Mesothelial cell of epicardium (in vitro differentiated cells): ENCODE data around the gene PCBP4. TPM values are rescaled to one million over a fixed set of nuclear protein-coding genes. Genes with fewer than 3 reads are reported as not detected.

Source experiments
- DNase-seq, 2 experiments: peaks; one replicate each; pipeline ENCODE4 v3.0.0; 2021; ENCODE audit warnings: low spot score in 2 of 2; ENCODE audit not compliant: unreplicated experiment in 2 of 2
- H3K27ac Mint-ChIP-seq: 2 replicates; pipeline ENCODE4 v1.8.0; 2021; ENCODE audit warnings: mixed read lengths
- H3K27me3 Mint-ChIP-seq: 2 replicates; pipeline ENCODE4 v1.8.0; 2021; ENCODE audit warnings: low read depth, mixed read lengths
- H3K36me3 Mint-ChIP-seq: 2 replicates; pipeline ENCODE4 v1.8.0; 2021; ENCODE audit warnings: mixed read lengths
- H3K4me1 Mint-ChIP-seq: 2 replicates; pipeline ENCODE4 v1.8.0; 2021; ENCODE audit warnings: mixed read lengths
- H3K4me3 Mint-ChIP-seq: 2 replicates; pipeline ENCODE4 v1.8.0; 2021; ENCODE audit warnings: mild to moderate bottlenecking, moderate library complexity, mixed read lengths
- H3K9me3 Mint-ChIP-seq: 2 replicates; pipeline ENCODE4 v1.8.0; 2021; ENCODE audit warnings: mixed read lengths
- total RNA-seq: library from RNA; stranded (reverse); gene quantifications from 3 replicates; pipeline ENCODE4 v1.2.1, GENCODE V29; 2021
- TF ChIP-seq, protein P1 (sequence below): fragments of 200-600 bp; sonication (generic); IDR thresholded peaks from one replicate; pipeline ENCODE4 v1.5.0; 2021; ENCODE audit warnings: antibody characterized with exemption; ENCODE audit not compliant: unreplicated experiment

PCBP4 gene
- total RNA-seq, 1 donor from 2014 or later, result 62.0 TPM

DNA sequence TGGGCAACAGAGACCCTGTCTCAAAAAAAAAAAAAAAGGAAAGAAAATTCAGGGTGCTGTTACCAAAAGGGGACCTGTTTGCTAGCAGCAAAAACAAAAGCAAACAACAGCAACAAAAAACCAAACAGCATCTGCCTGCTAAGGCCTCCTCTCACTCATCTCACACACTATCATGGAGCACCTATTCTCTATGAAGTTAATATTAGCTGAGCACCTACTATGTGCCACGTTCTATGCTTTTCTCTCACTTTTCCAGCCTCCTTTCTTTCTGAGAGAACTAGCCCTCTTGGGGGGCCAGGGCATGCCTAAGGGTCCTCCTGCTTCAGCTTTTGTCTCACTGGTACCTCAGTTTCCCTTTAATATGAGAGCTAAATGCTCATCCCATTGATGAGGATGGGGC is 12.5 kb downstream of the PCBP4 start:
- peaks cover 3% of the 10 kb centered on the region for H3K36me3 Mint-ChIP-seq
- no peak overlapping the region for H3K27ac Mint-ChIP-seq
- H3K4me1 Mint-ChIP-seq, result peaks cover 2% of the 10 kb centered on the region
- no peaks in the 10 kb centered on the region for H3K9me3 Mint-ChIP-seq
- H3K27me3 Mint-ChIP-seq, result peaks cover 46% of the 10 kb centered on the region
- no peak for DNase-seq
- TF ChIP-seq, protein P1, sequence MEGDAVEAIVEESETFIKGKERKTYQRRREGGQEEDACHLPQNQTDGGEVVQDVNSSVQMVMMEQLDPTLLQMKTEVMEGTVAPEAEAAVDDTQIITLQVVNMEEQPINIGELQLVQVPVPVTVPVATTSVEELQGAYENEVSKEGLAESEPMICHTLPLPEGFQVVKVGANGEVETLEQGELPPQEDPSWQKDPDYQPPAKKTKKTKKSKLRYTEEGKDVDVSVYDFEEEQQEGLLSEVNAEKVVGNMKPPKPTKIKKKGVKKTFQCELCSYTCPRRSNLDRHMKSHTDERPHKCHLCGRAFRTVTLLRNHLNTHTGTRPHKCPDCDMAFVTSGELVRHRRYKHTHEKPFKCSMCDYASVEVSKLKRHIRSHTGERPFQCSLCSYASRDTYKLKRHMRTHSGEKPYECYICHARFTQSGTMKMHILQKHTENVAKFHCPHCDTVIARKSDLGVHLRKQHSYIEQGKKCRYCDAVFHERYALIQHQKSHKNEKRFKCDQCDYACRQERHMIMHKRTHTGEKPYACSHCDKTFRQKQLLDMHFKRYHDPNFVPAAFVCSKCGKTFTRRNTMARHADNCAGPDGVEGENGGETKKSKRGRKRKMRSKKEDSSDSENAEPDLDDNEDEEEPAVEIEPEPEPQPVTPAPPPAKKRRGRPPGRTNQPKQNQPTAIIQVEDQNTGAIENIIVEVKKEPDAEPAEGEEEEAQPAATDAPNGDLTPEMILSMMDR, result no peak
- H3K4me3 Mint-ChIP-seq, result no peak overlapping the region

DNA sequence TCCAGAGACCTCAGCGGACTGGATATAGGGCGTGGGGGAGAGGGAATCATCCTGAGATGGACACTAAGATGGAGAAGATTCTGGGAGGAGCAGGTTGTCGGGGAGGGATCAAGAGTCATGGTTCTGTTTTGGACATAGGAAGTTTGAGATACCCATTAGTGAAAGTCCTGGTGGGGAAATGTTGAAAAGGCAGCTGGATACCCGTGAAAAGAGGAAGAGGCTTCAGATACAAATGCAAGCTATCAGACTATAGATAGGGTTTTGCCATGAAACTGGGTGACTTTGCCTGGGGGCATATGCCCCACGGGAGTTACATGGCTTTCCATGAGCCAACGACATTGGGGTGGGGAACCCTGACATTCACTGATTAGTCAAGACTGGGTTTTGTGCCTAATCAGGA is 13.1 kb downstream of the PCBP4 start:
- TF ChIP-seq, protein P1, result no peak
- no peak overlapping the region for H3K27ac Mint-ChIP-seq
- H3K4me3 Mint-ChIP-seq, result peak overlapping the region; percentile 3
- H3K27me3 Mint-ChIP-seq, result peaks cover 46% of the 10 kb centered on the region
- peaks cover 3% of the 10 kb centered on the region for H3K36me3 Mint-ChIP-seq
- H3K4me1 Mint-ChIP-seq, result peaks cover 2% of the 10 kb centered on the region
- no peak for DNase-seq
- H3K9me3 Mint-ChIP-seq, result no peaks in the 10 kb centered on the region

DNA sequence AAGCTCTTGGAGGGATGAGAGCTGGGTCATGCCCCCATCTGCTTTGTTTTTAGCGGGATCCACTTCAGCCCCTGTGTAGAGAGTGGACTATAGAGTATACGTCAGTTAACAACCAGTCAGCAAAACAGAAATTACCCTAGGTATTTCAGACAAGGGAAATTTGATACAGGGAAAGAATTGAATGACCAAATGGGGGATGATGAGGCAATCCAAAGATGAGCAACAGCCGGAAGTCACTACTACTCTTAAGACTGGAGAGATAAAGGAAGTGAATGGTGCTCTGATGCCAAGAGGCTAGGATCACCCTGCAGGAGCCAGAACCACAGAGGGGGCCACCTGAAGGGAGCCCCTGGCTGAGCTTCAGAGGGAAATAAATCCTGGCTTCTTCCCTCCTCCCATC is 13.8 kb downstream of the PCBP4 start:
- DNase-seq, result no peak
- H3K27me3 Mint-ChIP-seq, result peaks cover 46% of the 10 kb centered on the region
- no peak overlapping the region for H3K4me3 Mint-ChIP-seq
- TF ChIP-seq, protein P1, result no peak
- H3K27ac Mint-ChIP-seq, result no peak overlapping the region
- H3K9me3 Mint-ChIP-seq, result no peaks in the 10 kb centered on the region
- peaks cover 3% of the 10 kb centered on the region for H3K36me3 Mint-ChIP-seq
- peaks cover 2% of the 10 kb centered on the region for H3K4me1 Mint-ChIP-seq

DNA sequence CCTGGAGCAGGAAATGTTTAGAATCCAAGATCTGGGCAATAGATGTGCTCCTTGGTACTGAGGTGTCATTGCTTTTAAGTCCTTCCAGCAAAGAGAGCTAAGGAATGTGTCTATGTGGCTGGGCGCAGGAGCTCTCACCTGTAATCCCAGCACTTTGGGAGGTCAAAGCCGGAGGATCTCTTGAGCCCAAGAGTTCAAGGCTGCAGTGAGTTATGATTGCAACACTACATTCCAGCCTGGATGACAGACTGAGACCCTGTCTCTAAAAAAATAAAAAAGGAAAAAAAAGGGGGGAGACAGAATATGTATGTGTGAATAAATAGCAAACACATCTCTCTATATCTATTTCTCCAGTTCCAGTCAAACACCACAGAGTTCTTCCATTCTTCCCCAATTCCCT is 16.4 kb downstream of the PCBP4 start:
- no peak overlapping the region for H3K27ac Mint-ChIP-seq
- DNase-seq, result no peak
- no peaks in the 10 kb centered on the region for H3K9me3 Mint-ChIP-seq
- H3K36me3 Mint-ChIP-seq, result no peaks in the 10 kb centered on the region
- H3K27me3 Mint-ChIP-seq, result peaks cover 45% of the 10 kb centered on the region
- no peak overlapping the region for H3K4me3 Mint-ChIP-seq
- peaks cover 2% of the 10 kb centered on the region for H3K4me1 Mint-ChIP-seq
- TF ChIP-seq, protein P1, result no peak

- H3K9me3 Mint-ChIP-seq, result no peaks in the 10 kb centered on the region
- H3K4me1 Mint-ChIP-seq, result peaks cover 2% of the 10 kb centered on the region
- H3K27ac Mint-ChIP-seq, result no peak overlapping the region
- no peaks in the 10 kb centered on the region for H3K36me3 Mint-ChIP-seq
- H3K4me3 Mint-ChIP-seq, result no peak overlapping the region
- peaks cover 30% of the 10 kb centered on the region for H3K27me3 Mint-ChIP-seq
- TF ChIP-seq, protein P1, result no peak
- no peak for DNase-seq
Measured at GRCh38 chr3:51949121-51949520, 18.1 kb downstream of the PCBP4 start.

DNA sequence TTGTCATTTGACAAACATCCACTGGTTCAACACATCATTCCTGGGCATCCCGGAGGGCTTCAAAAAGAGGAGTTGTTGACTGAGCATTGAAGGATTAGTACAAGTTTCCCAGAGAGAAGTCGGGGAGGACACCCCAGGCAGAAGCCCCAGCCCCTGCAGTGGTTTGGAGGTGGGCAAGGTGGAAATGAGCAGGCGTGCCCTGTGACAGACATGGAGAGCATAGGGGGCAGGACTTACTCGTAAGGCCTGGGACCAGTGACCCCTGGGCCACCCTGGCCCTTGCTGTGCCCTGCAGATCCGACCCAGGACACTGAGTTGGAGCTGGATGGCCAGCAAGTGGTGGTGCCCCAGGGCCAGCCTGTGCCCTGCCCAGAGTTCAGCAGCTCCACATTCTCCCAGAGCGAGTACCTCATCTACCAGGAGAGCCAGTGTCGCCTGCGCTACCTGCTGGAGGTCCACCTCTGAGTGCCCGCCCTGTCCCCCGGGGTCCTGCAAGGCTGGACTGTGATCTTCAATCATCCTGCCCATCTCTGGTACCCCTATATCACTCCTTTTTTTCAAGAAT is 19.2 kb downstream of the PCBP4 start:
- Mint-ChIP-seq H3K4me1 (peaks cover under 1% of the 10 kb centered on the region), H3K36me3 (no peaks in the 10 kb centered on the region), H3K27me3 (peaks cover 20% of the 10 kb centered on the region), H3K9me3 (no peaks in the 10 kb centered on the region), H3K27ac (no peak overlapping the region), H3K4me3 (no peak overlapping the region)
- DNase-seq, result no peak
- TF ChIP-seq, protein P1, result no peak
